Measurements from ENCODE around the gene CATSPER1.

Gene CATSPER1

DNA sequence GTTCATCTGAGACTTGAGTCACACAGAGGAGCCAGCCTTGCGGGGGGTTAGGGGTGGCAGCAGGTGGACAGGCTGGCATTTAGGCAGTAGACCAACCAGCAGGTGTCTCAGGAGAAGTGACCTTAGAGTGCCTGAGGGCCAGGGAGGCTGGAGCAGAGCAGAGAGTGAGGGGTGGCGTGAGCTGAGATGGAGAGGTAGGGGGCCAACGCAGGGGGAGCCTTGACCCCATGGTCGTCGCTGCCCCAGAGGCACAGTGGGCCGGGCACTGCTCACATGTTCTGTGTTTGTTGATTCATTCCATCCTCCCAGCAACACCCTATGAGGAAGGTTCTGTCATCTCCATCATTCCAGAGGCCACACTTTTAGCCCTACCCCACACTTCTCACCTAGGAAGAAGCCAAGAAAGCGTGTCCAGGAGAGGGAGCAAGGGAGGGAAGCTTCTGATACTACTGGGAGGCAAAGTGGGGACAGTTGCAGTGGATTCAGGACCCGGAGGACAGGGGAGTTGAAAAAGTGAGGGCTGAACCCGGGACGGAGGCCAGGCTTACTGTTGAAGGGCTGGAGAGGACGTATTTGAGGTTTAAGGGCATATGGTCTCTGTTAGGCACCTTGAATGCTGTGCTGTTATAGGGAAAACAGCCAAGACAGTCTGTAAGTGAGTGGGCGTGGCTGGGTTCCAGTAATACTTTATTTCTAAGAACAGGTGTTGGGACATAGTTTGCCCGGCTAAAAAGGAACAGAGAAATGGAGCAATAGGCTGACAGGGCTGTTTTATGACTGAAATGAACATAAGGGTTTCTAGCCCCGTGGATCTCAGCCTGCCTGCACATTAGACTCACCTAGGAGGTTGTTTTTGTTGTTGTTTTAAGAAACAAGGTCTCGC, 57.4 kb downstream of the CATSPER1 start:
- DNase-seq (ENCODE audit: low spot score), result no peak

DNA sequence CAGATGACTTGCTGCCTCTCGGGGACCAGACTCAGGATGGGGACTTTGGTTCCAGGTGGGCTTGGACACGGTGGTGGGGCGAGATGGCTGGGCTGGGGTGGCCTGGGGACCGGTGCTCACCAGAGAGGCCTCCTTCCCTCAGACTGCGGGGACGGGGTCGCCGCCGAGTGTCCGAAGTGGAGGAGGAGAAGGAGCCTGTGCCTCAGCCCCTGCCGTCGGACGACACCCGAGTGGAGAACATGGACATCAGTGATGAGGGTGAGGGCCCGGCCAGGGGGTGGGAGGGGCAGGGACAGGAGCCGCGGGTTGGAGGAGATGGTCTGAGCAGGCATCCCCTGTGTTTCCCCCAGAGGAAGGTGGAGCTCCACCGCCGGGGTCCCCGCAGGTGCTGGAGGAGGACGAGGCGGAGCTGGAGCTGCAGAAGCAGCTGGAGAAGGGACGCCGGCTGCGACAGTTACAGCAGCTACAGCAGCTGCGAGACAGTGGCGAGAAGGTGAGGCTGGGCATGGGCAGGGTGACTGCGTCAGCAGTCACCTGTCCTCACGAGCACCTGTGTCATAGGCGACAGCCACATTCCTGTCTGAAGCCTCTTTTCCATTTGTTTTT, 58.8 kb downstream of the CATSPER1 start:
- no peak for DNase-seq (ENCODE audit: low spot score)
